GM19438 (cell line): ENCODE results near the gene ANKS3.
"Not testable (repeated sequence)": the region's sequence is repeated elsewhere in the genome, so short reads cannot be mapped to it uniquely, and the experiment has no call there.

ENCODE experiments used
- ATAC-seq: cut with Tn5 transposase; IDR thresholded peaks from one replicate; pipeline ENCODE4 v1.9.1; 2021; ENCODE audit warnings: low read depth; ENCODE audit not compliant: unreplicated experiment

The ANKS3 gene

DNA sequence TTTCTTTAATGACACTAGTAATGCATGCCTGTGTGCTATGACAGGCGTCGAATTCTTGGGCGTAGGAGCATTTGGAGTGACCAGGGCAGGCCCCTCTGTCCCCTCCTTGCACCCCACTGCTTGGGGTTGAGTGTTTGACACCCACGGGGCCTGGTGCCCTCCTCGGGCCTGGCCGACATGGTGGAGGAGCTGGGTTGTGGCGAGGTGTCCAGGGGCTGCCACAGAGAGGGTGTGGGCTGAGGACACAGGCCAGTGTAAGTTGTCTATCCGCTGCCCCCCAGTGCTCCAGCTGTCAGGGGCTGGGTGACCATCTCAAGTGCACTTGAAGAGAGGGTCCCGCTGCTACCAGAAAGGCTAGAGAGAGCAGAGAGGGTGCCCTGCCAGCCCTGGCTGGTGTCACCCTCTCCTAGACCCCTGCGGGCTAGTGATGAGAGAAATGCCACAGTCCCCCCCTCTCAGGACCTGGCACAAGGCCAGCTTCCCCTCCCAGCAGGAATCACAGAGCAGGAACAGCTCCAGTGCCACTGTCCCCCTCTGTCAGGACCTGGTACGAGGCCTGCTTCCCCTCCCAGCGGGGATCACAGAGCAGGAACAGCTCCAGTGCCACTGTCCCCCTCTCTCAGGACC, 79.0 kb downstream of the ANKS3 start:
- no peak for ATAC-seq

DNA sequence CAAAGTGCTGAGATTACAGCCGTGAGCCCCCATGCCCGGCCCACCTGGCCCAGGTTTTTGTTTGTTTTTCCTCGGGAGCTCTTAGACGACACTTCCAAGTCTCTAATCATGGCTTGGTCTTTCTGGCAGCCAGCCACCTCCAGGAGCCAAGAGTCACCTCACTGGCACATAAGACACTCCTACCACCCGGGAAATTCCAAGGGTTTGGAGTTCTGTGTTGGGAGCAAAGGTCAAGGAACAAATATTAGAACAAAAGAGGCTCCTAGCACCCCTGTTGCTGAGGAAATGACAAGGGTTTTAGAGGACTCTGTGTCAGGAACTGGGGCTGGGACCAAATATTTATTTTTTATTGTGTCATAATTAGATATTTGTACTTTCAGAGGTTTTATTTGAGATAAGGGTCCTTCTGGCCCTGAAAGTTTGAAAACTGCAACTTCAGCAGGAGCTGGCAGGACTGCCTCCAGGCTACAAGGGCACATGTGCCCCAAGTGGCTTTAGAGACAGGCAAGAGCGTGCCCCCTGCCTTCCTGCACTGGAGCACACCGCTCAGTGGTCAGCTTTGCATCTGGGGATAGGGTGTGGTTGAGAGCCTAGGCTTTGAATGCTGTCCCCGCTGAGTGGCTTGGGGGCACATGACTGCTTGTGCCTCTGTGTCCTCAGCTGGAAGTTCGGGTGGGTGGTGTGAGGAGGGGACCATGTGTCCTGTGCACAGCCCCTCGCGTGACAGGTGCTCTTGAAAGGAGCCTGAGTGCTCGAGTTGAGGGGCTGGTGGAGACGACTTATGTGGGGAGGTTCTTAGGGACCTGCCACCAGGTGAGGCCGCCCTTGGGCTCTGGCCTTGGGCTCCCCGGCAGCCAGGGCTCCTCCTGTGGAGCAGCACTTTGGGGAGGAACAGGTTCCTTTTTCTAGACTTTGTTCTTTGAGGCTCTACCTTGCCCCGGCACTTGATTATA, 79.8 kb downstream of the ANKS3 start:
- ATAC-seq: no peak

DNA sequence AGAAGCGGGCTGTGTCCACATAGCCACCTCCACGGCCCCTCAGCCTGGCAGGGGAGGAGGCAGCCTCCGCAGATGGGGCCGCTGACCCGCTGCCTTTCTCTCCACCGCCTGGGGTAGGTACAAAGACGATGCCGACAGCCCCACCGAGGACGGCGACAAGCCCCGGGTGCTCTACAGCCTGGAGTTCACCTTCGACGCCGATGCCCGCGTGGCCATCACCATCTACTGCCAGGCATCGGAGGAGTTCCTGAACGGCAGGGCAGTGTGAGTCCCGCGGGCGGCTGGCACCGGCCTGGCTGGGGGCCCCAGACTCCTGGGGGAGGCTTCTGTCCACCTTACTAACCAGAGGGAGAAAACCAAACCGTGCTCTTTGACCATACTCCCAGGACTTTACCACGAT, 81.5 kb downstream of the ANKS3 start:
- no peak for ATAC-seq

DNA sequence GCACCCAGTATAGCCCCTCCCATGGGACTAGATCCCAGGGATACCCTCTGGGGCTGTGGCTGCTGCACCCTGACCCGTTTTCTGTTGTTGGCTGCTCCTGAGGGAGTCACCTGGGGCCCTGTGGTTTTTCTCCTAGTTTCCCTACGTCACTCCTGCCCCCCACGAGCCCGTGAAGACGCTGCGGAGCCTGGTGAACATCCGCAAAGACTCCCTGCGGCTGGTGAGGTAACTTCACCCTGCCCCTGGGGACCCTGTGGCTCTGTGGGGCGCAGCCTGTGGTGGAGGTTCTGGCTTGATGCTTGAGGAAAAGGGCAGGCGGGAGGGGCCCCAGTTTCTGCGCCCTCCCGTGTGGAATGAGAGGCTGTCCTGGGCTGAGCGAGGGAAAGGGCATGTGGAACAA, 82.2 kb downstream of the ANKS3 start:
- no peak for ATAC-seq

DNA sequence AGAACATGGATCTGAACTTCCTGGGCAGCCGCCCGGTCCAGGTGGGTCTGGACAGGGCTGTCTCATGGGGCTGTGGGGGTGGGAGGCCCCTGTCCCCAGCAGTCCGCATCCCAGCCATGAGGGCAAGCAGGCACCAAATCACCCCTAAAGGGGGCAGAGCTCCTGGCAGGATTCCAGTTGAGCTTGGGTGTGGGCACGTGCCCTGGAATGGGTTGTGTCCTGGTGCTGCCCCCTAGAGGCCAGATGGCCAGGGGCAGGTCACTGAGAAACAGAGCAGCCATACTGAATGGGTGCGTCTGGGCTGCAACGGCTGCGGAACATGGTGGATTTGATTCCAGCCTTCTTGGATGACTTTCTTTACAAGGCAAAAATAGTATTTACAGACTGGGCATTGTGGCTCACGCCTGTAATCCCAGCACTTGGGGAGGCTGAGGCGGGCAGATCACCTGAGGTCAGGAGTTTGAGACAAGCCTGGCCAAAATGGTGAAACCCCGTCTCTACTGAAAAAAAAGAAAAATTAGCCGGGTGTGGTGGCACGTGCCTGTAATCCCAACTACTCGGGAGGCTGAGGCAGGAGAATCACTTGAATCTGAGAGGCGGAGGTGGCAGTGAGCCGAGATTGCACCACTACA, 83.5 kb downstream of the ANKS3 start:
- not testable (repeated sequence) for ATAC-seq

GRCh38 chr16:4649744-4650442, 84.2 kb downstream of the ANKS3 start:
- no peak for ATAC-seq

GRCh38 chr16:4648917-4649316, 85.2 kb downstream of the ANKS3 start:
- no peak for ATAC-seq

DNA sequence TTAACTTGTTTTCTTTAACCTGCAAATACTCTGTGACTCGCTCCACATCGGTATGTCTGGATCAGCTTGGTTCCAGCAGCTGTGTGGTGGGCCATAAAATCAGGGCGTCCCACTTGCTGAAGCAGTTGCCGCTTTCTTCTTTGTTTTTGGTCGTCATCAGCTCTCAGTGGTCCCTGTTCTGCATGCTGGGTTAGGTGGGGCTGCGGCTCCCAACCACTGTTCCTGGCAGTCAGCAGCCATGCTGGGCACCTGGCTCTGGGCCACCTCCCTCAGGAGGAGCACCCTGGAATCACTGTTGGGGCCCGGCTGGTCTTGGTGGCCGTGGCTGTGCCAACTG, 86.5 kb downstream of the ANKS3 start:
- no peak for ATAC-seq

- ATAC-seq: no peak
These were observed 87.1 kb downstream of the ANKS3 start for GRCh38 chr16:4646773-4647643.
